ENCODE data around the gene CAST.

CAST gene

DNA sequence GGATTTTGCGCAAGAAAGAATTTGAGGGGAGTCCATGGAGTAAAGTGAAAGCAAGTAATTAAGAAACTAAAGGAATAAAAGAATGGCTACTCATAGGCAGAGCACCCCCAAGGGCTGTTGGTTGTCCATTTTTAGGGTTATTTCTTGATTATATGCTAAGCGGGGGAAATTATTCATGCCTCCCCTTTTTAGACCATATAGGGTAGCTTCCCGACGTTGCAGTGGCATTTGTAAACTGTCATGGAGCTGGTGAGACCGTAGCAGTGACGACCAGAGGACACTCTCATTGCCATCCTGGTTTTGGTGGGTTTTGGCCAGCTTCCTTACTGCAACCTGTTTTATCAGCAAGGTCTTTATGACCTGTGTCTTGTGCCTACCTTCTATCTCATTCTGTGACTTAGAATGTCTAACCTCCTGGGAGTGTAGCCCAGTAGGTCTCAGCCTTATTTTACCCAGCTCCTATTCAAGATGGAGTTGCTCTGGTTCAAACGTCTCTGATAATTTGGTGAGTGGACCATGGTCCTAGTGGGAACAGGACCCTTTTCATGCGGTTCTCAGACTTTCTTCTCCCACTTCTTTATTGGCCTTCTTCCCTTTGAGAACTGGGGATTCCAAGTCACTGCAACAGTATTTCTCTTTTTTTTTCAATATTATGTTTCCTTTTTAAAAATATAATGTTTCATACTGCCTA, 146.8 kb downstream of the CAST start:
- TF ChIP-seq Cebpa-rat (IDR thresholded peaks at IDR 0.05), result no peak
- Histone ChIP-seq H3K27ac (peak overlapping the region in 9 of 11 experiments; percentile 95 to 99 (median 98); a peak in 13 of 22 replicates), H4K20me1 (peaks cover 0 to 20% (median 0%) of the 10 kb centered on the region in 11 experiments; a peak in 7 of 22 replicates), H3K9ac (peak overlapping the region in 7 of 11 experiments; percentile 95 to 99 (median 97); a peak in 8 of 22 replicates), H3K9me3 (replicated peaks in 1 of 11) (no peaks in the 10 kb centered on the region), H3K4me1 (peaks cover 24 to 35% (median 33%) of the 10 kb centered on the region in 10 experiments), H3K4me3 (peak overlapping the region in 7 of 10 experiments; percentile 69 to 92 (median 87); a peak in 8 of 20 replicates), H3K27me3 (no peaks in the 10 kb centered on the region), H3K36me3 (peaks cover 0 to 7% (median 1%) of the 10 kb centered on the region in 11 experiments; a peak in 8 of 22 replicates), H3K4me2 (peak overlapping the region; percentile 76 to 92 (median 86))

DNA sequence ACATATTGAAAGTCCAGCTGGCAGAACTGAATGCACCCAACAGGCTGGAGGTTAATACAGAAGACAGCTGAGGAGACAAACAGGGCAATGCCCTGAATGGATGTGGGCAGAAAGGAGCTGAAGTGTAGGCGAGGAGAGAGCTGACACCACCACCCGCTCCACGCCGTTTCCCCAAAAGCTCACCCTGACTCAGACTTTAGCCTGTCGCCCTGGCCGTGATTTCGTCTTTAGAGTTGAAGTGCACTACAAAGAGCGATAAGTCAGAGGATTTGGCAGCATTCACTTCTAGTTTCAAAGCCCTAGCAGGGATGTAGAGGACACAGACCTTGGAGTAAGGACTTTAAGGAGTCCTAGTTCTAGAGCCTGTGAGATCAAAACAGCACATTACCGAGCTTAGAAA, 147.7 kb downstream of the CAST start:
- no peak overlapping the region for H3K27ac ChIP-seq
- H3K4me1 ChIP-seq, result peaks cover 21 to 27% (median 24%) of the 10 kb centered on the region in 10 experiments
- H3K27me3 ChIP-seq, result no peaks in the 10 kb centered on the region
- no peak overlapping the region for H3K9ac ChIP-seq
- no peaks in the 10 kb centered on the region; a peak in 1 of 22 replicates for H3K36me3 ChIP-seq
- no peak overlapping the region for H3K4me2 ChIP-seq
- peaks cover 0 to 12% (median 0%) of the 10 kb centered on the region in 11 experiments; a peak in 5 of 22 replicates for H4K20me1 ChIP-seq
- no peak for TF ChIP-seq Cebpa-rat (IDR thresholded peaks at IDR 0.05)
- H3K9me3 ChIP-seq (replicated peaks in 1 of 11), result no peaks in the 10 kb centered on the region
- no peak overlapping the region for H3K4me3 ChIP-seq

DNA sequence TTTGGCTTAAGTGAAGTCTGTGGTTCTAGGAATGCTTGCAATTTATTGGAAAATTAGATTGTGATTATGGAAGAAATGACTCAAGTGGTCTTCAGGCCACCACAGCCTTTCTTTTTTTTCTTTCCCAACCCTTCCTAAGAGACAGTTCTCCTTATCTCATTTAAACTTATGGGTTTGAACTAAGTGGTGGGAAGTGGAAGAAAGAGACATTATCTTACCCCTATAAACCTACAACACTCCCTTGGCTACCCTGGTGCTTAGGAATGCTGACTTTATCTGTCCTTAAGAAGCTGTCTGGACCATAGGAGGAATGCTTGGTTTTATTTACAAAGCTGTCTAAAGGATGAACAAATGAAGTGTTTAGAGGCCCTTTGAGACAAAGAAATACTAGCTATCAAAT, 150.7 kb downstream of the CAST start:
- Histone ChIP-seq H3K36me3 (no peaks in the 10 kb centered on the region), H3K4me3 (no peak overlapping the region), H3K4me2 (no peak overlapping the region), H3K9ac (no peak overlapping the region), H3K9me3 (replicated peaks in 1 of 11) (no peaks in the 10 kb centered on the region), H3K27me3 (no peaks in the 10 kb centered on the region), H3K4me1 (peaks cover 24 to 33% (median 28%) of the 10 kb centered on the region in 10 experiments), H3K27ac (no peak overlapping the region), H4K20me1 (no peaks in the 10 kb centered on the region)
- TF ChIP-seq Cebpa-rat (IDR thresholded peaks at IDR 0.05), result no peak

DNA sequence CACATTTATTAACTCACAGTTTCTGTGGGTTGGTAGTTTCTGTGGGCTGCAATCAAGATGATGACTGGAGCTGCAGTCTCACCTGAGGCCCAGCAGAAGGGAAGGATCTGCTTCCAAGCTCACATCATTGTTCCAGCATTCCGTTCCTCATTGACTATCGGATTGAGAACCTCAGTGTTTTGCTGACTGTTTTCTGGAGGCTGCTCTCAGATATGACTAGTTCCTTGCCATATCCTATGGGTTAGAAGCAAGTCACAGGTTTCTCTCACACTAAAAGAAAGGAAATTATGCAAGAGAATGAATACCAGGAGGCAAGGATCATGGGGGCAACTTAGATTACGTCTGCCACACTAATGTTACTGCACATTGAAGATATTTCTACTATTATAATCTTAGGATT, 151.9 kb downstream of the CAST start:
- H4K20me1 ChIP-seq, result no peaks in the 10 kb centered on the region
- H3K9me3 ChIP-seq (replicated peaks in 1 of 11), result no peaks in the 10 kb centered on the region; a peak in 1 of 22 replicates
- H3K36me3 ChIP-seq, result no peaks in the 10 kb centered on the region
- no peak overlapping the region for H3K27ac ChIP-seq
- TF ChIP-seq Cebpa-rat (IDR thresholded peaks at IDR 0.05), result no peak
- H3K27me3 ChIP-seq, result no peaks in the 10 kb centered on the region
- H3K9ac ChIP-seq, result no peak overlapping the region
- H3K4me3 ChIP-seq, result no peak overlapping the region
- H3K4me2 ChIP-seq, result no peak overlapping the region
- peaks cover 19 to 37% (median 29%) of the 10 kb centered on the region in 10 experiments for H3K4me1 ChIP-seq

DNA sequence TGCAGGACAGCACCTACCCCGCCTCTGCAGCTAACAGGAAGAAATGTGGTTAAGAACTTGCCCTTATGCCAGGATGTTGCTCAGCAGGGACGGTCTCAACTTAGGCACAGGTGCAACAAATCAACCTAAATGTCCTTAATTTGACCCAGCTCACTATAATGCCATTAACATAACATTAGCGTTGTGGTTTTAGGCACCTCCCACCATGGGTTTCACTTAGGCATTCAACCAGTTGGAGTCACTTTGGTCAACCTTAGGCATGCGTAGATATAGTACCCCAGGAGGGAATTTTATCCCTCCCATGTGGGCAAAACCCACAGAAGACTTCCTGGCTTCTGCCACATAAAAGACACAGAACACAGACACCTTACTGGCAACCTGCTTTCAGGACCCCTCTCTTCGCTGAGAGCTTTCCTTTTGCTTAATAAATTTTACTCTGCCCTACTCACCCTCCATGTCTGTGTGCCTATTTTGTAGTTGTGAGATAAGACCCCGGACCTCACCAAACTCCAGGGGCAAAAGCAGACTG, 154.3 kb downstream of the CAST start:
- no peaks in the 10 kb centered on the region for H4K20me1 ChIP-seq
- no peaks in the 10 kb centered on the region for H3K27me3 ChIP-seq
- peaks cover 0 to 3% (median 0%) of the 10 kb centered on the region in 11 experiments; a peak in 2 of 22 replicates for H3K9me3 ChIP-seq (replicated peaks in 1 of 11)
- H3K4me3 ChIP-seq, result peak overlapping the region in 6 of 10 experiments; percentile 3 to 45 (median 30); a peak in 6 of 20 replicates
- peak overlapping the region; percentile 50 to 96 (median 83) for H3K4me2 ChIP-seq
- H3K36me3 ChIP-seq, result no peaks in the 10 kb centered on the region
- no peak for TF ChIP-seq Cebpa-rat (IDR thresholded peaks at IDR 0.05)
- H3K4me1 ChIP-seq, result peaks cover 27 to 44% (median 36%) of the 10 kb centered on the region in 10 experiments
- H3K9ac ChIP-seq, result peak overlapping the region in 3 of 11 experiments; percentile 6 to 40 (median 9); a peak in 1 of 22 replicates
- H3K27ac ChIP-seq, result peak overlapping the region in 6 of 11 experiments; percentile 3 to 67 (median 26); a peak in 9 of 22 replicates

DNA sequence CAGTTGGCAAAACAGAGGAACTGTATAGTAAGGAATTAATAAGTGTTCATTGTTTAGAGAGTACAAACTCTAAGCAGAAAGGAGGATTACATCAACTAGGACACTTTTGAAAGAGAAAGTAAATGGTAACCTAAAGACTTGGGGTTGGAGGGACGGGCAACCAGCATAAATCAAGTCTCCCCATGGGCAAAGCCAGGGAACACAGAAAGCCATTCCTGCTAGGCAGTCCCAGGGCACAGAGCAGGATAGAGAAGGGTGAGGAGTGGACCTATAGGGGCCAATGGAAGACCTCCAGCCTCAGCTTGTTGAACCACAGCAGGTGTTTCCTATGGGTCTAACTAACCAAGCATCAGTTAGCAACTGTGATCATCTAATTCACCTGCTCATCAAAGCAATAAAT, 154.8 kb downstream of the CAST start:
- H3K4me2 ChIP-seq, result peak overlapping the region; percentile 50 to 96 (median 83)
- peak overlapping the region in 2 of 11 experiments; percentile 9 to 40; a peak in 1 of 22 replicates for H3K9ac ChIP-seq
- H3K4me1 ChIP-seq, result peaks cover 32 to 49% (median 42%) of the 10 kb centered on the region in 10 experiments
- H3K27me3 ChIP-seq, result no peaks in the 10 kb centered on the region
- no peaks in the 10 kb centered on the region for H3K36me3 ChIP-seq
- H3K4me3 ChIP-seq, result peak overlapping the region in 6 of 10 experiments; percentile 3 to 45 (median 30); a peak in 6 of 20 replicates
- no peaks in the 10 kb centered on the region for H4K20me1 ChIP-seq
- H3K27ac ChIP-seq, result peak overlapping the region in 6 of 11 experiments; percentile 3 to 67 (median 26); a peak in 9 of 22 replicates
- peaks cover 0 to 3% (median 0%) of the 10 kb centered on the region in 11 experiments; a peak in 2 of 22 replicates for H3K9me3 ChIP-seq (replicated peaks in 1 of 11)
- no peak for TF ChIP-seq Cebpa-rat (IDR thresholded peaks at IDR 0.05)

DNA sequence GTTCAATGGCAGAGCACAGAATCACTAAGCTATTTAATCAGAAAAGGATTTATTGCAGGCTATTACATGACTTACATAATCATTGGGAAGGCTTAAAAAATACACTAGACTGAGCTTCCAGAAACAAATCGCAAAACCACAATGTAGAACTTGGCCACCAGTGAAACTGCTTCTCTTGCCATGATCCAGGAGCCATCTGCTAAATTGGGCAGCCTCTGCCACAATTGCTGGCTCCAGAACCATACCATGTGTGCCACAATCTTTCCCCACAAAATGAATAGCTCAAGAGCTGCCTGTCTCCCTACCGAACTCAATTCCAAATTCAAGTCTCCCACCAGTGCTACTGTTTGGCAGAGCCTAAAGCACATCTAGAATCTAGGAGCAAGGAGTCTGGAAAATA, 155.3 kb downstream of the CAST start:
- Histone ChIP-seq H3K4me3 (peak overlapping the region in 3 of 10 experiments; percentile 28 to 45 (median 41); a peak in 2 of 20 replicates), H3K36me3 (no peaks in the 10 kb centered on the region), H4K20me1 (no peaks in the 10 kb centered on the region), H3K27me3 (no peaks in the 10 kb centered on the region), H3K4me2 (peak overlapping the region; percentile 50 to 96 (median 83); a peak in 21 of 22 replicates), H3K9me3 (replicated peaks in 1 of 11) (peaks cover 0 to 3% (median 0%) of the 10 kb centered on the region in 11 experiments; a peak in 2 of 22 replicates), H3K9ac (0 out of 22 replicates have a peak overlapping the region, but pooled peaks of 1 of the 11 experiments have one; percentile 11), H3K4me1 (peaks cover 37 to 54% (median 47%) of the 10 kb centered on the region in 10 experiments), H3K27ac (peak overlapping the region in 1 of 11 experiments; percentile 67; a peak in 3 of 22 replicates)
- TF ChIP-seq Cebpa-rat (IDR thresholded peaks at IDR 0.05), result no peak

DNA sequence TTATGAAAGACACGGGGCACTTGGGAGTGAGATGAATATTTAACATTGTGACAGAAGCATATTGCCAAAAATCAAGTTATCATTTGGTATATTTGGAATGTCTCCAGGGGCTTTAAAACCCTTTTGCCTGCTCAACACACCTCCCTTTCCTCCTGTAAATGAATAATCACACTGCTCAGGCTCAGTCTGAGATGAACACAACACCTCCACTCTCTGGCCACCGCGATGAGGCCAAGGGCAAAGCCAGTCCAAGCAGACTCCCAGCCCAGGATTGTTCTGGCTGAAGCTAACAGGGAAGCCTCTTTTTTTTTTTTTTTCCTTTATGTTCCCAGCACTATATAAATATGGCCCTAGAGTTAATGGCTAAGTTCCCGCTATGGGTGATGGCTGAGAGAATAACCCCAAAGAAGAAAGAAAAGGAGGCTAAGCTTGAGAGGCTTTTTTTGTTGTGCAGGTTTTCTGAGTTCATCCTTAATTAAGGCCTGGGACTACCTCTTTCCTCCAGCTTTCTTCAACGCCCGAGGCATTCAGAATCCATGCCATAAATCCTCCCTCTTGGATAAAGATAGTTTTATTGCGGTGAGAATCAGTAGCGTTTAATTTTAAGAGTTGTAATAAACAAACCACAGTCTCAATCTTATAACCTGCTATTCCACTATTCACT, 156.1 kb downstream of the CAST start:
- no peak for TF ChIP-seq Cebpa-rat (IDR thresholded peaks at IDR 0.05)
- Histone ChIP-seq H3K27ac (peak overlapping the region in 1 of 11 experiments; percentile 67; a peak in 2 of 22 replicates), H3K27me3 (no peaks in the 10 kb centered on the region), H4K20me1 (no peaks in the 10 kb centered on the region), H3K4me1 (peaks cover 38 to 54% (median 47%) of the 10 kb centered on the region in 10 experiments), H3K9ac (no peak overlapping the region), H3K36me3 (no peaks in the 10 kb centered on the region), H3K4me2 (peak overlapping the region in 8 of 11 experiments; percentile 78 to 96 (median 87); a peak in 17 of 22 replicates), H3K9me3 (replicated peaks in 1 of 11) (peaks cover 0 to 3% (median 0%) of the 10 kb centered on the region in 11 experiments; a peak in 2 of 22 replicates), H3K4me3 (no peak overlapping the region)

All from BLaER1 treated with 17β-estradiol and CSF1 and Interleukin-3, amounts not matched to agents 10 nM and 100 nM (cell line).